SK-N-MC (cell line): ENCODE data around the gene THAP6.

Experiments used
- EZH2 ChIP-seq: fragments of 200-600 bp; sonication (generic); IDR thresholded peaks from one replicate; pipeline ENCODE4 v1.6.1; 2017; ENCODE audit warnings: antibody characterized with exemption
- FOXP2 ChIP-seq: optimal IDR thresholded peaks from 2 replicates; pipeline ENCODE3; 2011; ENCODE audit warnings: mild to moderate bottlenecking, moderate library complexity; ENCODE audit not compliant: insufficient read depth; ENCODE audit errors: extremely low read length, control extremely low read depth
- POLR2AphosphoS5 ChIP-seq: IDR thresholded peaks from 2 replicates; pipeline ENCODE4 v1.6.1; 2012; ENCODE audit warnings: mild to moderate bottlenecking, low read depth, low read length, borderline replicate concordance

DNA sequence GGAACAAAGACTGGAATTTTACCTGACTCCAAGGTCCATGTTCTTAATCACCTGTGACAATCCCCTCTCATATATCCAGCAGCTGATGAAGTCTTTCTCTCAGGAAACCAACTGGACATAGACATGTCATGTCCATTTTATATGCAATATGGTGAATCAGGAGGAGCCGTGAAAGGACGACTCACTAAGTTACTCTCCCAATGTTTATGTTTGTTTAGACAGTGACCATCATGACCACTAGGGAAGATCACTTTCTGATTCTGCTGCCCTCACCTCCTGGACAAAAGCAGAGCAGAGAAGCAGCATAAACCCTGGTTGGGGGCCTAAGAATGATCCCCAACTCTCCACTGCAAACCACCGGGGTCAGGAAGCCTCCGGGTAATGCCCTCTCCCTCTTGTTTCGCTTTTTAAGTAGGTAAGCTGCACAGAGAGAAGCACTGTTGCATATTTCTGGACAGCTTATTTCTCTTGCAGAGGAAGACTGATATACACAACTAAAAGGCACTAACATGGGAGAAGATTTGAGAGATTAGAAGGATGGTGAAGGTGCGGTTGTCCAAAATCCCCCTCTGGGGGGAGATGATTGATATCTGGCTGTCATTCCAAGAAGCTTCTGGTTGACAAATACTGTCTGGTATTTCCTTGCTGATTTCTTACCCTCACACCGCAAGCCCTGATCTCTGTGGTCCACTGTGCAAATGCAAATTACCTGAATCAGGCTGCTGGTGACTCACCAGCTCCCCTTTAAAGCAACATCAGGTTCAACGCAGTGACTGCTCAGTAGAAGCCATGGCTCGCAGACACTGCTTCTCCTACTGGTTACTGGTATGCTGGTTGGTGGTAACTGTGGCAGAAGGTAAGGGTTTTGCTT is 41.3 kb downstream of the THAP6 start, which contains the start of gene ODAPH:
- TF ChIP-seq EZH2 = no peak
- no peak for TF ChIP-seq POLR2AphosphoS5
- no peak for TF ChIP-seq FOXP2
